HFFc6 (cell line): ENCODE results near the gene CALHM1. TPM values are rescaled to one million over a fixed set of nuclear protein-coding genes. Genes with fewer than 3 reads are reported as not detected.

Experiments used
- DNase-seq: peaks from one replicate; pipeline ENCODE4 v3.0.0-alpha.2; 2018
- H3K27ac Mint-ChIP-seq: 2 replicates; pipeline ENCODE4 v1.8.0; 2020; ENCODE audit warnings: mild to moderate bottlenecking, mixed read lengths
- H3K27me3 Mint-ChIP-seq: 2 replicates; pipeline ENCODE4 v1.8.0; 2021; ENCODE audit warnings: mild to moderate bottlenecking, moderate library complexity, mixed read lengths; ENCODE audit not compliant: insufficient read depth
- H3K36me3 Mint-ChIP-seq: 2 replicates; pipeline ENCODE4 v1.8.0; 2021; ENCODE audit warnings: low read depth, mixed read lengths
- H3K4me1 Mint-ChIP-seq: 2 replicates; pipeline ENCODE4 v1.8.0; 2020; ENCODE audit warnings: low read depth, mixed read lengths
- H3K4me3 Mint-ChIP-seq: 2 replicates; pipeline ENCODE4 v1.8.0; 2020; ENCODE audit warnings: mild to moderate bottlenecking, moderate library complexity, mixed read lengths
- H3K9me3 Mint-ChIP-seq: 2 replicates; pipeline ENCODE4 v1.8.0; 2020; ENCODE audit warnings: mild to moderate bottlenecking, mixed read lengths
- total RNA-seq, 6 experiments: library from RNA; stranded (reverse); fragmentation: NEBNext Ultra II Directional; extraction: Animal tissue kit (Norgen Biotek cat#: 25700); gene quantifications; 2 replicates in 1 of 6; 3 replicates in 5 of 6; pipeline ENCODE4 v1.2.3, GENCODE V29; 2021
- TF ChIP-seq, protein P1 (sequence below): fragments of 200-600 bp; sonication (generic); IDR thresholded peaks from 2 replicates; pipeline ENCODE4 v1.5.0; 2021; ENCODE audit warnings: antibody characterized with exemption, mild to moderate bottlenecking

CALHM1 gene
- total RNA-seq, 6 experiments from 2014 or later: not detected

GRCh38 chr10:103473261-103473671 lies 14.6 kb upstream of the CALHM1 start:
- DNase-seq: no peak
- Mint-ChIP-seq H3K27me3 (peaks cover 8% of the 10 kb centered on the region), H3K4me1 (0 out of 2 replicates have a peak, but pooled peaks cover 5% of the 10 kb centered on the region), H3K36me3 (no peaks in the 10 kb centered on the region), H3K4me3 (no peak overlapping the region), H3K9me3 (no peaks in the 10 kb centered on the region), H3K27ac (no peak overlapping the region)
- TF ChIP-seq, protein P1, sequence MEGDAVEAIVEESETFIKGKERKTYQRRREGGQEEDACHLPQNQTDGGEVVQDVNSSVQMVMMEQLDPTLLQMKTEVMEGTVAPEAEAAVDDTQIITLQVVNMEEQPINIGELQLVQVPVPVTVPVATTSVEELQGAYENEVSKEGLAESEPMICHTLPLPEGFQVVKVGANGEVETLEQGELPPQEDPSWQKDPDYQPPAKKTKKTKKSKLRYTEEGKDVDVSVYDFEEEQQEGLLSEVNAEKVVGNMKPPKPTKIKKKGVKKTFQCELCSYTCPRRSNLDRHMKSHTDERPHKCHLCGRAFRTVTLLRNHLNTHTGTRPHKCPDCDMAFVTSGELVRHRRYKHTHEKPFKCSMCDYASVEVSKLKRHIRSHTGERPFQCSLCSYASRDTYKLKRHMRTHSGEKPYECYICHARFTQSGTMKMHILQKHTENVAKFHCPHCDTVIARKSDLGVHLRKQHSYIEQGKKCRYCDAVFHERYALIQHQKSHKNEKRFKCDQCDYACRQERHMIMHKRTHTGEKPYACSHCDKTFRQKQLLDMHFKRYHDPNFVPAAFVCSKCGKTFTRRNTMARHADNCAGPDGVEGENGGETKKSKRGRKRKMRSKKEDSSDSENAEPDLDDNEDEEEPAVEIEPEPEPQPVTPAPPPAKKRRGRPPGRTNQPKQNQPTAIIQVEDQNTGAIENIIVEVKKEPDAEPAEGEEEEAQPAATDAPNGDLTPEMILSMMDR: no peak

DNA sequence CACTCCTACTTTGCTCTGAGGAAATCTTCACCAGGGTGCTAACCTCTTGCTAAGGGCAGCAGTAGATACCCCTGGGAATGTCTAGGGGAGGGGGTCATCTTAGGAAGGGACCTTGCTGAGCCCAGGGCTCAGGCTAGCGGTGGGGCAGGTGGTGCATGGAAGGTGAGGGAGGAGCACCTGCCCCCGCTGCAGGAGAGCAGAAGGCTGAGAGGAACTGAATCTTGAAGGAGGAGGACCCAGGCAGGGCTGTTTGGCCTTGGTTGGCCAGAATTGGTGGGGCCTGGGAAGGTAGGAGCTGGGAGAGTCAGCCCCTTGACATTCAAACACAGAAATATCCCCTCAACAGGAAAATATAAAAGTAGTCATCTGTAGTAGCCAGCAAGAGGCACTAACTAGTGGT lies 13.3 kb upstream of the CALHM1 start:
- DNase-seq: no peak

DNA sequence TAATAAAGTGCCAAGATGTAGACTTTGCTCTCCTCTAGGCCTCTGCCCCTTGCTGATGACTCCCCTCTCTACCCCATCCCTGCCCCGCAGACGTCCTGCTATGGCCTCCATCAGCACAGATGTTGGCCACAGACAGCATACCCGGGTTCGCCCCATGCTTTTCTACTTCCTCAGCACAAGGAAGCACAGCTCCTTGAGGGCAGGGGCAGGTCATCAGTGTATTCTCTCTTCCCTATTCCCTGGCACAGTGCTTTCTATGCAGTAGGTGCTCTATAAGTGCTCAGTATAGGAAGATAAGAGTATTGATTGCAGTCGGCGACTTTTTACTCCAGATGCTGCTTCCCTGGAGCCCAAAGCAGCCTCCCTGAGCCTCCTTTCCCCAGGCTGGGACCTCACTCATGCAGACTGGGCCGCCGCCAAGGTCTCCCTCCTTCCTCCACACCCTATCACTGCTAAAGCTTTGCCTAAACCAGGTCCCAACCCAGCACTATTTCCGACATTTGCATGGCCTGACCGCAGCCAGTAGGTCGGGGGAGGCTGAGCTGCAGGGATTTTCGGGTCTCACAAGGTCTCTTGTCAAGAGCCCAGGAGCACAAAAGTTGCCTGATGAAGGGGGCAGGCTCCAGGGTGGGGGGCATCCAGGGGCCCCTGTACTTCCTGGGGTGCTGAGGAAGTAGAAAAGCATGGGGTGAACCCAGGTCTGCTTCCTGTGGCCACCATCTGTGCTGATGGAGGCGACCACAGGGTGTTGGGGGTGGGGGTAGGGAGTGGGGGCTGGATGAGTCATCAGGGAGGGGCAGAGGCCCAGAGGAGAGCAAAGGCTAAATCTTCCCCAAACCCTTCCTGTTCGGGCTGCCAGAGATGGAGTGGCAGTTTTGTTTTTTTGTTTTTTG lies 12.3 kb upstream of the CALHM1 start:
- Mint-ChIP-seq H3K27ac (no peak overlapping the region), H3K9me3 (no peaks in the 10 kb centered on the region), H3K4me3 (no peak overlapping the region), H3K4me1 (peaks cover 14% of the 10 kb centered on the region), H3K36me3 (no peaks in the 10 kb centered on the region), H3K27me3 (peaks cover 8% of the 10 kb centered on the region)
- DNase-seq: no peak
- TF ChIP-seq, protein P1: no peak

More for the DNA sequence above, 13.3 kb upstream of the CALHM1 start:
- Mint-ChIP-seq H3K27me3 (peaks cover 8% of the 10 kb centered on the region; the same call in 1 of the 2 replicates), H3K4me1 (peaks cover 6% of the 10 kb centered on the region), H3K36me3 (no peaks in the 10 kb centered on the region), H3K4me3 (no peak overlapping the region), H3K27ac (no peak overlapping the region), H3K9me3 (no peaks in the 10 kb centered on the region)
- TF ChIP-seq, protein P1: no peak

DNA sequence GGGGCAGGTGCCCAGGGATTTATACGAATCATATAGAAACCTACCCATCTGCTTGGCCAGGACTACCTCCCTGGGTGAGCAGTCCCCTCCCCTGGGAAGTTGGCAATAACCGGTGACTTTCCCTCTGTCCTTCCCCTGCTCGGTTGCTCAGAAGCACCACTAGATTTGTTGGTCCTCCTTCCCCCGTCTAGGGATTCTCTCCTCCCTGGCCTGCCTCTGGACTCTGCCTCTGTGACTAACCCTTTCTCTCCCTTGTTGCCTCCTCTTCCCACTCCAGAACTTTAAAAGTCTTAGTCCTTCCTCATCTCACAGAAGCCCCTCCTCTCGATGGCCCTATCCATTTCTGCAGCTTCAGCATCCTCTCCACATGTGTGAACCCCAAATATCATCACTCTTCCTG lies 10.5 kb upstream of the CALHM1 start:
- Mint-ChIP-seq H3K9me3 (no peaks in the 10 kb centered on the region), H3K27me3 (peaks cover 15% of the 10 kb centered on the region), H3K4me1 (peaks cover 14% of the 10 kb centered on the region), H3K36me3 (no peaks in the 10 kb centered on the region), H3K27ac (no peak overlapping the region), H3K4me3 (no peak overlapping the region)
- DNase-seq: no peak
- TF ChIP-seq, protein P1: no peak

- no peak overlapping the region for H3K4me3 Mint-ChIP-seq
- no peaks in the 10 kb centered on the region for H3K36me3 Mint-ChIP-seq
- TF ChIP-seq, protein P1: no peak
- H3K27me3 Mint-ChIP-seq: peaks cover 19% of the 10 kb centered on the region
- DNase-seq: no peak
- H3K27ac Mint-ChIP-seq: no peak overlapping the region
- peaks cover 14% of the 10 kb centered on the region for H3K4me1 Mint-ChIP-seq
- no peaks in the 10 kb centered on the region for H3K9me3 Mint-ChIP-seq
Observed at GRCh38 chr10:103467406-103467805, 8.7 kb upstream of the CALHM1 start.
